Lung (tissue), 12 donors: Measurements from ENCODE around the gene SLC7A8. TPM values are rescaled to one million over a fixed set of nuclear protein-coding genes. Genes with fewer than 3 reads are reported as not detected.

ENCODE experiments used
- ATAC-seq: fragments of 200-7000 bp; cut with Tn5 transposase; one replicate; pipeline ENCODE4 v1.9.1; 2020; ENCODE audit warnings: moderate number of reproducible peaks; ENCODE audit not compliant: insufficient read depth, low FRiP score
- DNase-seq, 3 donors: peaks; one replicate each; pipeline ENCODE4 v3.0.0-alpha.2; 2013 to 2017
- H3K27ac ChIP-seq, 2 donors: one replicate each; pipeline ENCODE4 v1.5.1; 2013; ENCODE audit warnings: mild to moderate bottlenecking in 2 of 2, moderate library complexity in 2 of 2, control low read depth in 1 of 2, inconsistent platforms in 1 of 2, low read depth in 1 of 2, low read length in 1 of 2
- H3K27me3 ChIP-seq, 3 donors: one replicate each; pipeline ENCODE4 v1.5.1; 2013; ENCODE audit warnings: low read length in 2 of 3; ENCODE audit not compliant: control insufficient read depth in 3 of 3, insufficient read depth in 3 of 3
- H3K36me3 ChIP-seq, 4 donors: one replicate each; pipeline ENCODE4 v1.5.1; 2013; ENCODE audit warnings: low read length in 4 of 4, mild to moderate bottlenecking in 1 of 4, moderate library complexity in 1 of 4; ENCODE audit not compliant: control insufficient read depth in 4 of 4, insufficient read depth in 4 of 4
- H3K4me1 ChIP-seq, 5 donors: one replicate each; pipeline ENCODE4 v1.5.1; 2013; ENCODE audit warnings: low read length in 5 of 5, mild to moderate bottlenecking in 2 of 5, moderate library complexity in 1 of 5; ENCODE audit not compliant: control insufficient read depth in 5 of 5, insufficient read depth in 5 of 5
- H3K4me3 ChIP-seq: one replicate; pipeline ENCODE4 v1.5.1; 2013; ENCODE audit warnings: mild to moderate bottlenecking, control low read depth, moderate library complexity
- H3K9ac ChIP-seq, 2 donors: one replicate each; pipeline ENCODE4 v1.5.1; 2013; ENCODE audit warnings: low read length in 2 of 2, control low read depth in 1 of 2; ENCODE audit not compliant: insufficient read depth in 1 of 2
- H3K9me3 ChIP-seq, 4 donors: one replicate each; pipeline ENCODE4 v1.5.1; 2013; ENCODE audit warnings: low read length in 3 of 4, mild to moderate bottlenecking in 1 of 4, moderate library complexity in 1 of 4; ENCODE audit not compliant: control insufficient read depth in 4 of 4, insufficient read depth in 3 of 4
- WGBS, 2 donors: extraction: QIAGEN DNeasy Blood & Tissue Kit; methylation state at CpG; one replicate each; pipeline ENCODE4 v1.1.7; 2013; 5-methylcytosine and 5-hydroxymethylcytosine counted together
- polyA plus RNA-seq, 2 donors: library from polyadenylated mRNA; stranded (reverse); fragments of 200-250 nt; gene quantifications; one replicate each; pipeline ENCODE4 v1.2.1, GENCODE V29; 2013
- total RNA-seq, 2 donors: library from RNA; depleted of rRNA in 1 of 2; stranded (reverse); fragments of >200 nt in 1 of 2; gene quantifications; one replicate each; pipeline ENCODE4 v1.2.1, GENCODE V29; 2014 to 2021
- TF ChIP-seq, protein P1 (sequence below): IDR thresholded peaks from 2 replicates; pipeline ENCODE4 v1.5.1; 2012; ENCODE audit warnings: mild to moderate bottlenecking; ENCODE audit errors: control extremely low read depth, extremely low read depth
- donor health status: control.
- donor health status: control.
- donor health status: Bipolar disorder and iron deficiency.
- donor health status: healthy.
- donor health status: DM: yes; HTN: yes; CAD: no.

Gene SLC7A8
- total and polyA plus RNA-seq, 4 donors = 28.1 to 74.0 (median 41.9) TPM

DNA sequence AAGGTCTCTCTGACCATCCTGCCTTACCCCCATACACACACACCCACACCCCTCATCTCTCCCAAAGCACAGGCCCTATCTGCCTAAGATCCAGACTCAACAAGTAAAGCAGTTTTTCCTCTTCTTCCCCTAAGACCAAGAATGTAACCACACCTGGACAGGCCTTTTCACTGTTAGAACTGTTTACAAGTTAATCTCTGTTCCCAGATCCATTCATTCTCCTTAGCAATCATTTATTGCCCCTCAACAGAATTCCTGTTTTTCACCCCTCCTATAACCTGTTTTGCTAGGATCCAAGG lies 76.8 kb downstream of the SLC7A8 start:
- Histone ChIP-seq H3K4me3 (no peak overlapping the region), H3K4me1 (peaks cover 0 to 9% (median 0%) of the 10 kb centered on the region in 5 donors), H3K27me3 (peaks cover 0 to 3% (median 0%) of the 10 kb centered on the region in 3 donors), H3K27ac (peak overlapping the region in 1 of 2 donors; percentile 60), H3K36me3 (no peaks in the 10 kb centered on the region), H3K9ac (no peak overlapping the region), H3K9me3 (no peaks in the 10 kb centered on the region)
- DNase-seq = no peak
- TF ChIP-seq, protein P1, sequence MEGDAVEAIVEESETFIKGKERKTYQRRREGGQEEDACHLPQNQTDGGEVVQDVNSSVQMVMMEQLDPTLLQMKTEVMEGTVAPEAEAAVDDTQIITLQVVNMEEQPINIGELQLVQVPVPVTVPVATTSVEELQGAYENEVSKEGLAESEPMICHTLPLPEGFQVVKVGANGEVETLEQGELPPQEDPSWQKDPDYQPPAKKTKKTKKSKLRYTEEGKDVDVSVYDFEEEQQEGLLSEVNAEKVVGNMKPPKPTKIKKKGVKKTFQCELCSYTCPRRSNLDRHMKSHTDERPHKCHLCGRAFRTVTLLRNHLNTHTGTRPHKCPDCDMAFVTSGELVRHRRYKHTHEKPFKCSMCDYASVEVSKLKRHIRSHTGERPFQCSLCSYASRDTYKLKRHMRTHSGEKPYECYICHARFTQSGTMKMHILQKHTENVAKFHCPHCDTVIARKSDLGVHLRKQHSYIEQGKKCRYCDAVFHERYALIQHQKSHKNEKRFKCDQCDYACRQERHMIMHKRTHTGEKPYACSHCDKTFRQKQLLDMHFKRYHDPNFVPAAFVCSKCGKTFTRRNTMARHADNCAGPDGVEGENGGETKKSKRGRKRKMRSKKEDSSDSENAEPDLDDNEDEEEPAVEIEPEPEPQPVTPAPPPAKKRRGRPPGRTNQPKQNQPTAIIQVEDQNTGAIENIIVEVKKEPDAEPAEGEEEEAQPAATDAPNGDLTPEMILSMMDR = no peak
- no peak for ATAC-seq

DNA sequence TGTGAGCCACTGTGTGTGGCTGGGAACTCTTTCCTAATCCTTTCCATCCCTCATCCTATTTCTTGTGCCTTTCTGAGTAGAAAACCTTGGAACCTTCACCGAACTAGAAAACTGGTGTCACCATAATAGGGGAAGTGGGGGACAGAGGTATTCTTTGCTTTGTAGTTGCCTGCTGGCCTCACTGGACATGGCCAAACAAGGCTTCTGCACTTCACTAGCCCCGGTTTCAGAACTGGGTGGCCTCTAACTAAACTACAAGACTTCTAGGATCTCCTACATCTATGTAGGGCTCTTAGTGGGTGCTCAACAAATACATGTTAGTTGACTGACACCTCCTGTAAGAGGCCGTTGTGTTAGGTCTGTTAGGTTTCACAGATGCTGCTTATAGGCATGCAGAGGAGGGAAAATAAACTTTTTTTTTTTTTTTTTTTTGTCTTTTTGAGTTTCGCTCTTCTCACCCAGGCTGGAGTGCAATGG lies 78.1 kb downstream of the SLC7A8 start:
- Histone ChIP-seq H3K9ac (no peak overlapping the region), H3K4me1 (peaks cover 0 to 9% (median 0%) of the 10 kb centered on the region in 5 donors), H3K27ac (no peak overlapping the region), H3K4me3 (no peak overlapping the region), H3K36me3 (no peaks in the 10 kb centered on the region), H3K9me3 (no peaks in the 10 kb centered on the region), H3K27me3 (peaks cover 0 to 3% (median 0%) of the 10 kb centered on the region in 3 donors)
- no peak for DNase-seq
- 72 to 88% methylated on average over 4 of the region's 4 CpGs for WGBS, 2 donors
- TF ChIP-seq, protein P1 = no peak
- no peak for ATAC-seq

DNA sequence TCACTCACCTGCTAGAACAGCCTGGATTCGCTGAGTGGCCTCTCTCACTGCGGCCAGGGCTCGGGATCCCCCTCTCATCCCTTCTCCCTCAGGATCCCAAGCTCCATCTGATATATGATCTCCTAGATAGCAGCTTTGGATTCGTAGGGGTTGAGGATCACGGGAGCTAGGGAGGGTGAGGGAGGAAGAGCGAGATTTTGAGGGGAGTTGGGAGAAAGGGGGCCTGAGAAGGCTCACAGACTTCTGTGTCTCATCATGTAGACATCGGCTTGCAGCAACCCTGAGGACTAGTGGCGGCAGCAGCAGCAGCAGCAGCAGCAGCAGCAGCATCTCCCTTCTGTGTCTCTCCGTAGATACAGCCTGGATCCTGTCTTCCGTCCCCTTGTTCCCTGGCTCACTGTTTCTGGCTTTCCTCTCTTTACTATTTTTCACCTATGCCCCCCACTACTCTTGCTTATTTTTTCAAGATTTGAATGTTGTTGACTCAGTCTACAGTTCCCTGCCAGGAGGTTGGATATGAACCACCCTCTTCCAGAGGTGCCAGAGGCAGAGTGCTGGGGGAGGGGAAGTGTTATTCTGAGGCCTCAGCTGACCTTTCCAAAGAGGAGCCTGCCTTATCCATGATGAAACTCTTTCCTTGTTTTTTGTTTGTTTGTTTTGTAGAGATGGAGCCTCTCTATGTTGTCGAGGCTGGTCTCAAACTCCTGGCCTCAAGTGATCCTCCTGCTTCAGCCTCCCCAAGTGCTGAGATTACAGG lies 78.7 kb downstream of the SLC7A8 start, which contains the start of gene CIROP:
CIROP (minus strand) TSS at position 399 of the 757 bp plus-strand sequence; CDS start at position 330, 69 bp downstream.
- Histone ChIP-seq H3K36me3 (no peaks in the 10 kb centered on the region), H3K4me3 (no peak within 1 kb of the TSS), H3K27me3 (peaks cover 0 to 1% (median 0%) of the 10 kb centered on the region in 3 donors), H3K4me1 (peaks cover 0 to 9% (median 0%) of the 10 kb centered on the region in 5 donors), H3K9ac (peak within 1 kb of the TSS in 1 of 2 donors; percentile 28), H3K9me3 (no peaks in the 10 kb centered on the region), H3K27ac (no peak within 1 kb of the TSS)
- DNase-seq (no peak), ATAC-seq (no peak)
- 78 to 87% methylated on average over 11 of the region's 11 CpGs for WGBS, 2 donors
- TF ChIP-seq, protein P1 = no peak
